Measurements from ENCODE around the gene GNB1L. TPM values are rescaled to one million over a fixed set of nuclear protein-coding genes. Genes with fewer than 3 reads are reported as not detected.

GNB1L gene
- total RNA-seq, 1 donor from 2014 or later = 3.0 TPM

GRCh38 chr22:19900707-19901436, 46.2 kb upstream of the GNB1L start:
- H3K9me3 ChIP-seq (ENCODE audit: low read depth) = no peaks in the 10 kb centered on the region
- H2AFZ ChIP-seq (replicated peaks) = no peak overlapping the region
- TF ChIP-seq EZH2 (IDR thresholded peaks at IDR 0.05) (no peak), CTCF (IDR thresholded peaks at IDR 0.05) (no peak), EZH2phosphoT487 (IDR thresholded peaks at IDR 0.05) (no peak)
- peaks cover 8% of the 10 kb centered on the region for H3F3A ChIP-seq (ENCODE audit: low read depth)
- H3K9ac ChIP-seq = no peak overlapping the region
- H3K79me2 ChIP-seq (ENCODE audit: low read depth) = no peaks in the 10 kb centered on the region
- no peaks in the 10 kb centered on the region for H3K36me3 ChIP-seq
- H4K20me1 ChIP-seq (ENCODE audit: low read depth) = no peaks in the 10 kb centered on the region
- Mint-ChIP-seq H3K27ac (peak overlapping the region; percentile 16), H3K4me3 (no peak overlapping the region), H3K9me3 (no peaks in the 10 kb centered on the region), H3K36me3 (no peaks in the 10 kb centered on the region), H3K27me3 (ENCODE audit: insufficient read depth, low read depth) (peaks cover 9% of the 10 kb centered on the region), H3K4me1 (peaks cover 54% of the 10 kb centered on the region)
- no peaks in the 10 kb centered on the region for H3K27me3 ChIP-seq
- peaks cover 19% of the 10 kb centered on the region for H3K4me1 ChIP-seq
- DNase-seq (ENCODE audit: low spot score) = no peak
- no peak overlapping the region for H3K27ac ChIP-seq
- H3K4me2 ChIP-seq = no peak overlapping the region
- no peak overlapping the region for H3K4me3 ChIP-seq

GRCh38 chr22:19898831-19899567, 44.3 kb upstream of the GNB1L start:
- no peak overlapping the region for H3K27ac ChIP-seq
- H3K4me3 ChIP-seq = no peak overlapping the region
- H3K9me3 ChIP-seq (ENCODE audit: low read depth) = no peaks in the 10 kb centered on the region
- DNase-seq (ENCODE audit: low spot score) = no peak
- H3K79me2 ChIP-seq (ENCODE audit: low read depth) = no peaks in the 10 kb centered on the region
- no peak overlapping the region for H2AFZ ChIP-seq (replicated peaks)
- H3F3A ChIP-seq (ENCODE audit: low read depth) = peaks cover 8% of the 10 kb centered on the region
- no peaks in the 10 kb centered on the region for H3K36me3 ChIP-seq
- H3K4me1 Mint-ChIP-seq = peaks cover 46% of the 10 kb centered on the region
- peak overlapping the region; percentile 78 for H3K27ac Mint-ChIP-seq
- H3K4me3 Mint-ChIP-seq = no peak overlapping the region
- H3K9me3 Mint-ChIP-seq = no peaks in the 10 kb centered on the region
- H3K4me2 ChIP-seq = no peak overlapping the region
- H3K27me3 Mint-ChIP-seq (ENCODE audit: insufficient read depth, low read depth) = peaks cover 12% of the 10 kb centered on the region
- H3K36me3 Mint-ChIP-seq = no peaks in the 10 kb centered on the region
- peaks cover 6% of the 10 kb centered on the region for H3K27me3 ChIP-seq
- H4K20me1 ChIP-seq (ENCODE audit: low read depth) = no peaks in the 10 kb centered on the region
- H3K9ac ChIP-seq = no peak overlapping the region
- H3K4me1 ChIP-seq = peaks cover 19% of the 10 kb centered on the region
- TF ChIP-seq CTCF (IDR thresholded peaks at IDR 0.05) = no peak
- no peak for TF ChIP-seq EZH2phosphoT487 (IDR thresholded peaks at IDR 0.05)
- TF ChIP-seq EZH2 (IDR thresholded peaks at IDR 0.05) = no peak

- H3K4me1 Mint-ChIP-seq = peaks cover 43% of the 10 kb centered on the region
- H2AFZ ChIP-seq (replicated peaks) = no peak overlapping the region
- DNase-seq (ENCODE audit: low spot score) = no peak
- no peak overlapping the region for H3K9ac ChIP-seq
- no peaks in the 10 kb centered on the region for H3K9me3 ChIP-seq (ENCODE audit: low read depth)
- no peaks in the 10 kb centered on the region for H3K36me3 ChIP-seq
- peaks cover 6% of the 10 kb centered on the region for H3F3A ChIP-seq (ENCODE audit: low read depth)
- peaks cover 15% of the 10 kb centered on the region for H3K27me3 ChIP-seq
- H3K4me2 ChIP-seq = no peak overlapping the region
- H3K27ac ChIP-seq = no peak overlapping the region
- peaks cover 11% of the 10 kb centered on the region for H3K4me1 ChIP-seq
- H3K4me3 ChIP-seq = no peak overlapping the region
- no peaks in the 10 kb centered on the region for H3K36me3 Mint-ChIP-seq
- no peaks in the 10 kb centered on the region for H3K9me3 Mint-ChIP-seq
- peaks cover 12% of the 10 kb centered on the region for H3K27me3 Mint-ChIP-seq (ENCODE audit: insufficient read depth, low read depth)
- H4K20me1 ChIP-seq (ENCODE audit: low read depth) = no peaks in the 10 kb centered on the region
- H3K4me3 Mint-ChIP-seq = no peak overlapping the region
- H3K27ac Mint-ChIP-seq = no peak overlapping the region
- no peaks in the 10 kb centered on the region for H3K79me2 ChIP-seq (ENCODE audit: low read depth)
- TF ChIP-seq CTCF (IDR thresholded peaks at IDR 0.05) (no peak), EZH2phosphoT487 (IDR thresholded peaks at IDR 0.05) (no peak), EZH2 (IDR thresholded peaks at IDR 0.05) (no peak)
These were observed 43.5 kb upstream of the GNB1L start for GRCh38 chr22:19898145-19898544.

Measured in neural progenitor cell (in vitro differentiated cells).